K562 (cell line): ENCODE measurements around the gene PLA1A. TPM values are rescaled to one million over a fixed set of nuclear protein-coding genes. Genes with fewer than 3 reads are reported as not detected.

Source experiments
- CREB3 ChIP-seq: fragments of 450-650 bp; conservative IDR thresholded peaks from 2 replicates; pipeline ENCODE4 v1.6.1; 2016; ENCODE audit warnings: missing genetic modification characterization, low read depth, mild to moderate bottlenecking, missing compliant biosample characterization, moderate library complexity
- CXXC5 ChIP-seq: fragments of 250-450 bp; sonication (Bioruptor Pico); IDR thresholded peaks from 2 replicates; pipeline ENCODE4 v1.8.0; 2022; ENCODE audit warnings: inconsistent platforms, mild to moderate bottlenecking, moderate library complexity
- DMBX1 ChIP-seq: fragments of 250-450 bp; sonication (Bioruptor Pico); IDR thresholded peaks from 2 replicates; pipeline ENCODE4 v1.8.0; 2022; ENCODE audit warnings: inconsistent platforms, mild to moderate bottlenecking, moderate library complexity, borderline replicate concordance
- FOXA3 ChIP-seq, 2 experiments: fragments of 450-650 bp in 1 of 2; sonication (generic) in 1 of 2; formaldehyde crosslinking; IDR thresholded peaks in 1 of 2; conservative IDR thresholded peaks in 1 of 2; 2 replicates each; pipeline versions ENCODE4 v1.4.0 to v1.8.0; 2020 to 2022; ENCODE audit warnings: mild to moderate bottlenecking in 2 of 2, missing genetic modification reagents in 1 of 2
- GATA2 ChIP-seq: sonication (generic); formaldehyde crosslinking; IDR thresholded peaks from 2 replicates; pipeline ENCODE4 v1.4.0; 2020; ENCODE audit warnings: mild to moderate bottlenecking, missing genetic modification reagents
- GTF2A2 ChIP-seq: IDR thresholded peaks from 2 replicates; pipeline ENCODE4 v1.6.1; 2016; ENCODE audit warnings: mild to moderate bottlenecking, missing genetic modification characterization, missing compliant biosample characterization
- HDAC1 ChIP-seq, 2 experiments: fragments of 450-650 bp; IDR thresholded peaks; 2 replicates each; pipeline ENCODE4 v1.6.1; 2016 to 2017; ENCODE audit warnings: inconsistent platforms in 1 of 2, mild to moderate bottlenecking in 1 of 2, moderate library complexity in 1 of 2
- HDAC8 ChIP-seq: fragments of 450-650 bp; IDR thresholded peaks from 2 replicates; pipeline ENCODE4 v1.6.1; 2016; ENCODE audit warnings: mild to moderate bottlenecking, missing genetic modification characterization, moderate library complexity, missing compliant biosample characterization
- ID3 ChIP-seq, 2 experiments: fragments of 250-450 bp in 1 of 2; fragments of 450-650 bp in 1 of 2; sonication (Bioruptor Pico) in 1 of 2; IDR thresholded peaks; 2 replicates each; pipeline versions ENCODE4 v1.6.1 to v1.8.0; 2016 to 2021; ENCODE audit warnings: mild to moderate bottlenecking in 2 of 2, moderate library complexity in 2 of 2, missing compliant biosample characterization in 1 of 2, missing genetic modification characterization in 1 of 2
- KLF6 ChIP-seq: fragments of 250-450 bp; sonication (Bioruptor Pico); IDR thresholded peaks from 2 replicates; pipeline ENCODE4 v1.4.0; 2020; ENCODE audit warnings: mild to moderate bottlenecking, moderate library complexity, borderline replicate concordance
- MEF2D ChIP-seq: conservative IDR thresholded peaks from 2 replicates; pipeline ENCODE4 v1.6.1; 2016; ENCODE audit warnings: low read depth, missing genetic modification characterization, missing compliant biosample characterization
- POLR3A ChIP-seq: IDR thresholded peaks from 2 replicates; pipeline ENCODE4 v1.6.1; 2011; ENCODE audit warnings: borderline replicate concordance, mild to moderate bottlenecking, moderate library complexity; ENCODE audit not compliant: insufficient read length, insufficient read depth; ENCODE audit errors: extremely low read depth
- RBM15 ChIP-seq: fragments of 200-400 bp; formaldehyde crosslinking; IDR thresholded peaks from 2 replicates; pipeline ENCODE4 v1.6.1; 2018; ENCODE audit warnings: mild to moderate bottlenecking, low read length, moderate library complexity; ENCODE audit not compliant: insufficient read depth
- ZNF134 ChIP-seq: fragments of 250-450 bp; sonication (Bioruptor Pico); conservative IDR thresholded peaks from 2 replicates; pipeline ENCODE4 v1.4.0; 2020
- ZNF436 ChIP-seq: fragments of 250-450, 450-650 bp; sonication (Bioruptor Pico); formaldehyde crosslinking; IDR thresholded peaks from 2 replicates; pipeline ENCODE4 v1.7.0; 2020; ENCODE audit warnings: mild to moderate bottlenecking
- ZNF586 ChIP-seq: fragments of 450-650 bp; formaldehyde crosslinking; conservative IDR thresholded peaks from 2 replicates; pipeline ENCODE4 v1.4.0; 2020; ENCODE audit warnings: mild to moderate bottlenecking, moderate library complexity
- ZSCAN32 ChIP-seq: fragments of 450-650 bp; formaldehyde crosslinking; IDR thresholded peaks from 2 replicates; pipeline ENCODE4 v1.4.0; 2020; ENCODE audit warnings: mild to moderate bottlenecking, moderate library complexity
- polyA plus RNA-seq, 8 experiments: library from polyadenylated mRNA; depleted of rRNA in 4 of 8; stranded (reverse) in 5 of 8; unstranded in 3 of 8; fragments of >200 nt; fragmentation: Nextera tagmentation in 2 of 8; fragmentation: Illumina TruSeq in 1 of 8; extraction: Ambion mirVana in 2 of 8; extraction: Trizol in 1 of 8; gene quantifications; 2 replicates each; pipeline versions ENCODE4 v1.2.1 to v1.2.3, GENCODE V29; 2011 to 2014; ENCODE audit warnings: inconsistent platforms in 1 of 8, missing spikeins in 1 of 8
- total RNA-seq, 7 experiments: library from RNA; depleted of rRNA in 6 of 7; stranded (reverse); fragments of >200 nt in 6 of 7; fragmentation: Illumina TruSeq in 2 of 7; extraction: Trizol in 2 of 7; gene quantifications; 2 replicates each; pipeline versions ENCODE4 v1.2.1 to v1.2.3, GENCODE V29; 2011 to 2021; ENCODE audit warnings: low replicate concordance in 1 of 7

The PLA1A gene
- total and polyA plus RNA-seq, 9 of the 15 experiments (the other 6 are each of a cell fraction or from before 2014, with no cell fraction given): not detected

- TF ChIP-seq GTF2A2 (tag) (0 out of 2 replicates have a peak, but pooled peaks have one; percentile 27), RBM15 (no peak), ZNF134 (no peak), HDAC1 (IDR thresholded peaks at IDR 0.05) (no peak), ZNF436 (CRISPR knock-in tag) (no peak), ZNF586 (no peak), HDAC8 (tag) (peak; percentile 54; the same call in 1 of the 2 replicates), DMBX1 (CRISPR knock-in tag) (peak; percentile 36; the same call in 1 of the 2 replicates), CXXC5 (CRISPR knock-in tag) (peak; percentile 32; the same call in 1 of the 2 replicates), ID3 (CRISPR knock-in tag; IDR thresholded peaks at IDR 0.05) (no peak), ID3 (tag; IDR thresholded peaks at IDR 0.05) (no peak), FOXA3 (CRISPR knock-in tag; conservative IDR thresholded peaks at IDR 0.05 in 1 of 2, IDR thresholded peaks at IDR 0.05 in 1 of 2) (no peak), POLR3A (no peak), ZSCAN32 (CRISPR knock-in tag) (no peak), CREB3 (peak; percentile 62; the same call in 1 of the 2 replicates), GATA2 (CRISPR knock-in tag) (no peak), MEF2D (tag) (peak; percentile 68), KLF6 (CRISPR knock-in tag) (peak; percentile 7; the same call in 1 of the 2 replicates)
These were observed 39.4 kb downstream of the PLA1A start (continued) for GRCh38 chr3:119636891-119637611.
